IPS-11a (cell line): ENCODE data around the gene ALDH1A1.

Experiments used
- H3K4me3 ChIP-seq: one replicate; pipeline ENCODE4 v1.5.1; 2013; ENCODE audit warnings: low read depth, low read length, control low read depth

ALDH1A1 gene

GRCh38 chr9:72952914-72953313 lies at the start of gene ALDH1A1:
ALDH1A1 (minus strand) TSS chr9:72953053; CDS start chr9:72953000, 53 bp downstream.
- no peak within 1 kb of the TSS for H3K4me3 ChIP-seq

- no peak overlapping the region for H3K4me3 ChIP-seq
Measured at GRCh38 chr9:73001860-73002259, 49.0 kb upstream of the ALDH1A1 start.

DNA sequence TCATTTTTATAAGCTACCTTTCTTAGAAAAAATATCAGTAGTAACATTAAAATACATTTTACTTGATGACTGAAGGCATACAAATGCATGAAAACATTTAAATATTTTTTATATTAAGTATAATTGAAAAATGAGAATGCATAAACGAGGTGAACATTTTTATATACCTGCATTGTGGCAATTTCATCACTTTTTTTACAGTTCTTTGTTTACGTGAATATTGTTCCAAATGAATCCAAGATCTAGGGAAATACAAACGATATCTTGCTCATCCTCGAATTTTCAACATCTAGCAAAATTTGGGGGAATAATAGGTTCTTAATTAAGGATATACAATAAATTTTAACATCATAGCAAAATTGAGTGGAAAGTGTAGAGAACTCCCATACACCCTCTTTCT lies 45.5 kb upstream of the ALDH1A1 start:
- H3K4me3 ChIP-seq, result no peak overlapping the region

DNA sequence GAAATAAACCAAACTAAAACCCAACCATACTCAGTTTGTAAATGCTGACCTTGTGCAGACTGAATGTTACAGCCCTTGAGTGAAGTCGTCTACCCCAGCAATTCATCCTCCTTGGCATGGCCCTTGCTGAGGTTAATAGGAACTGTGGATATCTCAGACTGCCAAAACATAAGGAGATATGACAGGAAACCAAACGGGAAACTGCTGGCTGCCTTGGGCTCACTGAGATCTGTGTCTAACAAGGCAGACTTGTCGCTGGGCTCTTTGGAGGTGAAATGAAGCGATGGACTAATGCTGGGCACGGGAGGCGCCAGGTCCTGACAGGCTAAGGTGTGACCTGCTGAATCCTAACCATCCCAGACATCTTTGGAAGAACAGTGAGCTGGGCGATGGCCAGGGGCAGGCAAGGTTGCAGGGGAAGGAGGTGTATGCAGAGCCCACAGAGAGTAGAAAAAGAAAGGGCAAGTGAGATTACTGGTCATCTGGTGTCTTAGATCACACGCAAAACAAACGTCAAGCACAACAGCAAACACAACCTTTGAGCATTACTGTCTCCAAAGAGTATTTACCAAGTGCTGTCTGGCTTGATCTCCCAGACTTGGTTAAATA lies 44.6 kb upstream of the ALDH1A1 start:
- no peak overlapping the region for H3K4me3 ChIP-seq

DNA sequence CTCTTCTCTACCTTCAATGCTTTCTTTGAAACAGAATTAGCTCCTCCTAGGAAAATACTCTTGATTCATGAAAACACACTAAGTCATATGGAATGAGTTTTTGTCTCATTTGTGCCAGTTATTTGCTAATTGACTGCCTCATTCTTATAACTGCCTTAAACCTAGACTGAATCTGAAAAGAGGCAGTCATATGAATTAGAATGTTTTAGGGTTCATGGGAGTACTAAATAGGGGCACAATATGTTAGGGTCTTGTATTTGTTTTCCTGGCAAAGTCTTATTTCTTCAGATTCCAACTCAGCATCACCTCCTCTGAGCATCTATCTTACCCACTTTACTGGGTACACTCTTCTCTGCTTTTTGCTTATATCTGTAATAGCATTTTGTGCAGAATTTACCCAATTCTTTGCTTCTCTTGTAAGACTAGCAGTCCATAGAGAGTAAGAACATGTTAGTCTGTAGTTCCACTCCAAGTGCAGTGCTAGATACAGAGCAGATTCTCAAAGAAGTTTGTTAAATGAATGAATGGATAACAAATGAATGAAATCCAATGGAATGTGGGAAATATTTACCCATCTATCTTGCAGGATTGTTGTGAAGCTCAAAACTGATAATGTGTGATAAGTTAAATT lies 43.9 kb upstream of the ALDH1A1 start:
- H3K4me3 ChIP-seq, result no peak overlapping the region

DNA sequence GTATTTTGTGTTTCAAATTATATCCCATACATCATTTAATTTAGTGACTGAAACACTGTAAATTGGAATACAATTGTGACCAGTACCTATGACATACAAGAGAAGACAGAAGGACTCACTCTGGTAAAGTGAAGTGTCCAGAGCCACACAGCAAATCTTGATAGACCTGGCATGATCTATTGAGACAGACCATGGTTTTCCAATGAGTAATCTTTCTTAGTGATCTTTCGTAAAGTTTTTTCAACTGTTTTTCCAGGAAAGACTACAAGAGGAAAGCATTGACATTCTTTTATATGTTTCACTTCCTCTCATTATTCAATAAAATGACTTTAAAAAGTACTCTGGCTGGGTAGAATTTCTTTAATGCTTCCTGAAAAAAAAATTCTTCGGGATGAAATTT lies 43.3 kb upstream of the ALDH1A1 start:
- no peak overlapping the region for H3K4me3 ChIP-seq

DNA sequence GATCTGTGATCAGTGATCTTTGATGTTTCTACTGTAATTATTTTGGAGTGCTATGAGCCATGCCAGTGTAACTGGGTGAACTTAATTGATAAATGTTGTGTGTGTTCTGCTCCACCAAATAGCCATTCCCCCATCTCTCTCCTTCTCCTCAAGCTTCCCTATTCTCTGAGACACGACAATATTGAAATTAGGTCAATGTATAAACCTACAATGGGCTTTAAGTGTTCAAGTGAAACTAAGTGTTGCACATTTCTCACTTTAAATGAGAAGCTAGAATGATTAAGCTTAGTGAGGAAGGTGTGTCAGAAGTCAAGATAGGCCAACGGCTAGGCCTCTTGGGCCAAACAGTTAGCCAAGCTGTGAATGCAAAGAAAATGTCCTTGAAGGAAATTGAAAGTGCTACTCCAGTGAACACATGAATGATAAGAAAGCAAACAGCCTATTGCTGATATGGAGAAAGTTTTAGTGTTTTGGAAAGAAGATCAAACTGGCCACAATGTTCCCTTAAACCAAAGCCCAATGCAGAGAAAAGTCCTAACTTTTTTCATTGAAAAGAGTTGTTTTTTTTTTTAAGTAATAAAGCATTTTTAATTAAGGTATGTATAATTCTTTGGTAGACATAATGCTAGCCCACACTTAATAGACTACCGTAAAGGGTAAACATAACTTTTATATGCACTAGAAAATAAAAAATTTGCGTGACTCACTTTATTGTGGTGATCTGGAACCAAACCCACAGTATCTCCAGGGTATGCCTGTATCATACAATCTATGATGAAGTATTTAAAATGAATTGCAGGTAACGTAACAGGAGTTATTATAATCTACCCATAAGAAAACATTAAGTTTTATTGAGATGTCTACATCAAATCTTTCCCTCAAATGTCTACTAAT lies 42.5 kb upstream of the ALDH1A1 start:
- H3K4me3 ChIP-seq, result no peak overlapping the region

DNA sequence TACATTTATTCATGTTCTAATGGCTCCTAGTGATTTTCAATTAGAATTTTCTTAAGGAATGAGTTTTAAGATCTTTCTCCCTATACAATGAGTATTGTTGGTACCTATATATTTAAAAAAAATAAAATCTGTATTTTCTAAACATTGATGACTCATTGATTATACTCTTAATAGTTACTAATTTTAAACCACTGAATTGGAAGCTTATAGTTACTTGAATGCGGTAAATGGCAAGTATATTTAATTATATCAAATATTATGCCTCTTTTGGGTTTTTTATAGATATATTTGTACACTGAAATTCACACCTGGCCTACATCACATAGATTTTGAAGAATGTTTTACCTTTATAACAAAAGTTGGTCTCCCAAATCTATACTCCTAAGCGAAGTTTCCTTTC lies 38.9 kb upstream of the ALDH1A1 start:
- H3K4me3 ChIP-seq, result no peak overlapping the region

GRCh38 chr9:72990397-72991182 lies 37.7 kb upstream of the ALDH1A1 start:
- no peak overlapping the region for H3K4me3 ChIP-seq

GRCh38 chr9:72986522-72987116 lies 33.8 kb upstream of the ALDH1A1 start:
- no peak overlapping the region for H3K4me3 ChIP-seq

- no peak overlapping the region for H3K4me3 ChIP-seq
Measured at GRCh38 chr9:72985746-72986145, 32.9 kb upstream of the ALDH1A1 start.

- H3K4me3 ChIP-seq, result no peak overlapping the region
Measured at GRCh38 chr9:72984991-72985390, 32.1 kb upstream of the ALDH1A1 start.

DNA sequence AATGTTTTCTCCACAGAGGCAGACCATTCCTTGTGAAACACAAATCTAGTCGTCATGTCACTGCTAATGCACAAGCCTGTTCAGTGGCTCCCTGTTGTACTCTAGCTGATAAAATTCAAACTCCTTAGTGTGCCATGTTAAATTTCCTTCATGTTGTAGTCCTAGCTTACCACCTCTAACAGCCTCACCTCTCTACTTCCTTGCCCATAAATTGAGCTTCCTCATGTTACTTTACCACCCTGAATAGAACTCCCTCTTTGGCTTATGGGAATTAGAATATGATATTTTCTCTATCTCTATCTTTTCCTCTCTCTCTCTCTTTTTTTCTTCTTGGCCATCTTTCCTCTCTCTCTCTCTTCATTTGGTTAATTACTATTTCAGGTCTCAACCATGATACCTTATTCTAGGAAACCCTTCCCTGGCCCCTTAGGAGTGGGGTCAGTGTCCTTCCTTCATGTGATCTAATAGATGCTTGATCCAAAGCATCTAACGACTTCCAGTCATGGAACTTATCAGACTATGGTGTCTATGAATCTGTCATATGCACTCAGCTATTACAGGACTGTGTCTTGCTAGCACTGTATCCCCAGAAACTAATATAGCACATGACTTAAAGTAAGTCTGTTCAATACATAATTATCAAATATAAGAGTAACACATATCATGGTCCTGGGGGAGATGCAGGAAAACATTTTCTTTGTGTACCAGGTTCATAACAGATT lies 31.5 kb upstream of the ALDH1A1 start:
- no peak overlapping the region for H3K4me3 ChIP-seq

DNA sequence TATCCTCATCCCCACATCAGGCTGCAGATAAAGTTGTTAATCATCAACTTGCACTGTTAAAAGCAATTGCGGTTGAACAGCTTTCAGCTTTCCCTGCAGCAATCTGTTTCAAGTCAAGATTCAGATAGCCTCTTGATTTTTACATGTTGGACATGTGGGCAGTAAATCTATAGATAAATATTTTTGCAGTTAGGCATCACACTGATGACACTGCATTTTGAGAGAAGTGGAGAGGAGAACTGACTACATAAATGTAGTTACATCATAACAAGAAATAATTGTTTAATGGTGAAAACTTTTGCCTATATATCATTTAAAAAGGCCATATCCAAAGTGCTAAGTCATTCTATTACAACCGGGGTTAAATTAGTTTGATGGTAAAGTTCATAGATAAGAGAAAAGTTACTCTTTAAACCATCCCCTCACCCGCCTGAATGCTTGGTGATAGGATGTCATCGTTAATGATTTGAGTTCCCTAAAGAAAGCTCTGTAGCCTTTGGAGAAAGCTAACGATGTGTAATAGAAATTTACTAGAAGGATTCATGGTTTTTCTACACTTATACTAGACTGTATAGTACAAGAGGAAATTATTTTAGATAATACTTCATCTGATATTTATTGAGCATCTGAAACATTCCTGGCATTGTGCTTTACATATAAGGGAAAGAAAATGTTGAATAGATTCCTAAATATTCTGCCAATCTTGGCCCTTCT lies 30.8 kb upstream of the ALDH1A1 start:
- H3K4me3 ChIP-seq, result no peak overlapping the region

DNA sequence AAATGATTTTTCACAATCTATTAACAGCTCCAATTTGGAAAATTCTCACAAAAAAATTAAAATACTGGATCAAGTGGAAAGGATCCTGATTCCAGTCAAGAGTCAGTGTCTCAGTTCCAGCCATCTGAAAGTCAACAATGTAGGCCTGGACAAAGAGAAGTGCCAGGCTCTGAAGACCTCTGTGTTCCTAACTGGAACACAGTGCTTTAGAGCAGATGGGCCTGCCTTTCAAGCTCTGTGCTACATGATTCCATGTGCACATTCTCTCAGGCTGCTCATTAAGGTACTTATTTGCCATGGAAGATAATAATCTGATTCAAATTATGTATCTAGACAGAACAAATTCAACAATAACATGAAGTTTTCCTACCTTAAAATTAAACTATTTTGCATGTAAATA lies 30.2 kb upstream of the ALDH1A1 start:
- no peak overlapping the region for H3K4me3 ChIP-seq

GRCh38 chr9:72982146-72982799 lies 29.4 kb upstream of the ALDH1A1 start:
- H3K4me3 ChIP-seq, result no peak overlapping the region

DNA sequence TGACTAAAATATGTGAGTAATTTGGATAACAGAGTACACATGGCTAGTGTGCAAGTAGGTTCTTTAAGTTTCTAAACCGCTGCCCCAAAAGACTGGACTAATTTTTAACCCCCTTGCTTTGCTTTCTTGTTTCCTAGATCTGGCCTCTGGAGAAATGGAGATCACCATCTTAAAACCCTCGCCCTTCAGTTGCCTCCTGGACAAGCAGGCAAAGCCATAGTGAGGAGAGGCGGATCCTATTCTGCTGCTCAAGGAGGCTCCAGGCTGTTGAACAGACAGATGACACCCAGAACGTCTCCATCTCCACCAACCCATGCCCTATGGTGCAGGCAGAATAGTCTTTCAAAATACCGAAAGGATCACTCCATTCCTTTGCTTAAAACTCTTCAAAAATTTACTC lies 28.6 kb upstream of the ALDH1A1 start:
- H3K4me3 ChIP-seq, result no peak overlapping the region

DNA sequence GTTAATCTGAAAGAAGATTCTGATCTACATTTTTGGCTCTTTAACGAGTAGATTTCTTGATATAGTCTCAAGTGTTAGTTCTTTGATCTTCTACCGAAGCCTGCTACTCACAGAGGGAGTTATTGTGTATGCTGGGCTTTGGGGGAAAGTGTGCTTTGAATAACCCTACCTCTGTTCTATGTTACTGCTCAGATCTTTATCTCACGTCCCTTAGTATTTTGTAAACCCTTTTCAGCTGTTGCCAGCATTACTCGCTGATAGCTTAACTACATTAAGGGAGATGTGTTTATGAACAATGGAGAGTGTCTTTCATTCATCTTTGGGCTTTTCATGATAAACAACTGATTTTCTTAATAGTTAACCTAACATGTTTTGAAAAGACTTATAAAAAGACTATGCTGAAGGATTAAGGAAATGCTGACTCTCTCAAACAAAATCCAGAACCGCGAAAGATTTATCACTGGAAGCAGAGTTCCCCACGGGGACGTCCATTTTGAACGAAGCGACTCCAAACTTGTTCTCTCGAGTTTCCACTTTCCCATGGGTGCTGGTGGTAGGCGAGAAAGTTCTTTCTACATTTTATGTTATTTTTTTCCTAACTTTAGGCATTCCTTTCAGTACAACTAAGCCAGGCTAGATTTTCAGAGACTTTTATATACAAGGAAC lies 27.9 kb upstream of the ALDH1A1 start:
- no peak overlapping the region for H3K4me3 ChIP-seq
